K562 (cell line): Measurements from ENCODE around the gene PRELID2. TPM values are rescaled to one million over a fixed set of nuclear protein-coding genes. Genes with fewer than 3 reads are reported as not detected.

Experiments used
- ATAC-seq: fragments of 200-7000 bp; cut with Tn5 transposase; 3 replicates; pipeline ENCODE4 v1.9.1; 2020; ENCODE audit warnings: moderate library complexity
- BruUV-seq: library from RNA; stranded (reverse); fragments of 400-500 nt; replicated peaks from 2 replicates; lab custom pipeline; 2021; lab: Mats Ljungman, UMichigan
- CTCF ChIA-PET: fragments of 300-600 bp; formaldehyde crosslinking; extraction: SDS; loops from one replicate; lab custom pipeline; 2021; ENCODE audit warnings: low intra/inter-chr PET ratio; lab: Yijun Ruan, JAX
- POLR2A ChIA-PET: fragments of 300-600, 350-650 bp; sonication (Branson Sonifier 250); formaldehyde crosslinking; extraction: SDS; loops from one replicate; lab custom pipeline; 2021; ENCODE audit warnings: antibody characterized with exemption, inconsistent platforms; lab: Yijun Ruan, JAX
- DNase-seq, 4 experiments: peaks; one replicate each; pipeline versions ENCODE4 v3.0.0 to v3.0.0-alpha.2; 2011 to 2018; ENCODE audit warnings: low spot score in 3 of 4, mixed read lengths in 3 of 4; ENCODE audit errors: extremely low read depth in 1 of 4
- FAIRE-seq: peaks from 2 replicates; lab custom pipeline; 2011; peaks lifted over from hg19 to GRCh38; lab: Jason Lieb, UNC
- H2AFZ ChIP-seq: 2 replicates; pipeline ENCODE4 v1.6.0; 2011; ENCODE audit warnings: low read depth, low read length, control low read depth, inconsistent platforms
- H3K27ac ChIP-seq: fragments of 200-600 bp; 3 replicates; pipeline ENCODE4 v1.8.0; 2011; ENCODE audit warnings: low read depth, mild to moderate bottlenecking, control low read depth, inconsistent platforms, low read length, moderate library complexity, mixed read lengths; ENCODE audit errors: extremely low read depth
- H3K27me3 ChIP-seq, 2 experiments: fragments of 300-600 bp in 1 of 2; 2 replicates in 1 of 2; 3 replicates in 1 of 2; pipeline versions ENCODE4 v1.6.0 to v1.8.0; 2011; ENCODE audit warnings: inconsistent platforms in 2 of 2, low read length in 2 of 2, mild to moderate bottlenecking in 1 of 2, mixed read lengths in 1 of 2, moderate library complexity in 1 of 2; ENCODE audit not compliant: control insufficient read depth in 2 of 2, insufficient read depth in 2 of 2
- H3K36me3 ChIP-seq: fragments of 300-600 bp; 3 replicates; pipeline ENCODE4 v1.8.0; 2011; ENCODE audit warnings: mild to moderate bottlenecking, low read length, inconsistent platforms; ENCODE audit not compliant: control insufficient read depth, insufficient read depth
- H3K4me1 ChIP-seq, 2 experiments: fragments of 200-600 bp in 1 of 2; replicated peaks in 1 of 2; 2 replicates in 1 of 2; 3 replicates in 1 of 2; pipeline versions ENCODE4 v1.5.1 to v1.8.0; 2011; ENCODE audit warnings: inconsistent platforms in 2 of 2, low read length in 2 of 2, mild to moderate bottlenecking in 1 of 2, mixed read lengths in 1 of 2, moderate library complexity in 1 of 2; ENCODE audit not compliant: control insufficient read depth in 2 of 2, insufficient read depth in 2 of 2
- H3K4me2 ChIP-seq: 2 replicates; pipeline ENCODE4 v1.6.1; 2011; ENCODE audit warnings: low read length, control low read depth, inconsistent platforms, mixed read lengths; ENCODE audit not compliant: insufficient read depth
- H3K4me3 ChIP-seq: fragments of 200-600 bp; sonication (generic), shearing (Covaris generic); 2 replicates; pipeline ENCODE4 v1.5.1; 2016; ENCODE audit warnings: control low read depth, inconsistent platforms
- H3K79me2 ChIP-seq: fragments of 200-600 bp; 3 replicates; pipeline ENCODE4 v1.8.0; 2011; ENCODE audit warnings: low read length, inconsistent platforms; ENCODE audit not compliant: control insufficient read depth, insufficient read depth
- H3K9ac ChIP-seq, 2 experiments: 2 replicates each; pipeline versions ENCODE4 v1.6.0 to v1.6.1; 2011; ENCODE audit warnings: low read depth in 2 of 2, low read length in 2 of 2, control low read depth in 1 of 2, inconsistent platforms in 1 of 2, mild to moderate bottlenecking in 1 of 2, mixed read lengths in 1 of 2; ENCODE audit not compliant: insufficient read depth in 1 of 2
- H3K9me1 ChIP-seq: one replicate; pipeline ENCODE4 v1.6.0; 2011; ENCODE audit warnings: inconsistent platforms, mild to moderate bottlenecking, low read length, moderate library complexity; ENCODE audit not compliant: control insufficient read depth, insufficient read depth
- H3K9me3 ChIP-seq: replicated peaks from 2 replicates; pipeline ENCODE4 v1.5.1; 2011; ENCODE audit warnings: low read depth, low read length, inconsistent platforms; ENCODE audit not compliant: control insufficient read depth, insufficient read depth
- H4K20me1 ChIP-seq: replicated peaks from 2 replicates; pipeline ENCODE4 v1.6.1; 2011; ENCODE audit warnings: low read length, inconsistent platforms, mixed read lengths; ENCODE audit not compliant: control insufficient read depth, insufficient read depth
- ASH1L ChIP-seq: fragments of 450-650 bp; IDR thresholded peaks from 2 replicates; pipeline ENCODE4 v1.6.1; 2018; ENCODE audit warnings: borderline replicate concordance, mild to moderate bottlenecking, low read depth; ENCODE audit not compliant: partially characterized antibody
- NFIC ChIP-seq: fragments of 450-650 bp; IDR thresholded peaks from 2 replicates; pipeline ENCODE4 v1.6.1; 2017; ENCODE audit warnings: mild to moderate bottlenecking, inconsistent platforms
- SMAD4 ChIP-seq: fragments of 250-450 bp; sonication (Bioruptor Pico); conservative IDR thresholded peaks from 2 replicates; pipeline ENCODE4 v1.8.0; 2021; ENCODE audit warnings: inconsistent platforms, mild to moderate bottlenecking, moderate library complexity
- SOX6 ChIP-seq: fragments of 450-650 bp; IDR thresholded peaks from 2 replicates; pipeline ENCODE4 v1.6.1; 2014; ENCODE audit warnings: mild to moderate bottlenecking
- SRSF9 ChIP-seq: fragments of 200-400 bp; formaldehyde crosslinking; IDR thresholded peaks from 2 replicates; pipeline ENCODE4 v1.6.1; 2017; ENCODE audit warnings: low read depth, low read length, borderline replicate concordance
- ZBTB34 ChIP-seq: fragments of 250-450 bp; sonication (Bioruptor Pico); IDR thresholded peaks from 2 replicates; pipeline ENCODE4 v1.8.0; 2021; ENCODE audit warnings: mild to moderate bottlenecking, moderate library complexity
- ZNF175 ChIP-seq: fragments of 200-800 bp; sonication (Bioruptor generic); IDR thresholded peaks from 2 replicates; pipeline ENCODE4 v1.6.1; 2016; ENCODE audit warnings: low read depth, mild to moderate bottlenecking, missing genetic modification characterization, missing compliant biosample characterization
- ZNF253 ChIP-seq: fragments of 250-450 bp; sonication (Bioruptor Pico); conservative IDR thresholded peaks from 2 replicates; pipeline ENCODE4 v1.6.1; 2021; ENCODE audit warnings: mild to moderate bottlenecking
- ZNF592 ChIP-seq: fragments of 450-650 bp; IDR thresholded peaks from 2 replicates; pipeline ENCODE4 v1.6.1; 2017; ENCODE audit warnings: antibody characterized with exemption, mild to moderate bottlenecking
- WGBS: fragments of 100-300 bp; shearing (Covaris generic); methylation state at CpG from one replicate; pipeline ENCODE4 v1.1.6; 2016; ENCODE audit warnings: low coverage, mixed read lengths; ENCODE audit not compliant: insufficient coverage; ENCODE audit errors: missing lambda C conversion rate; 5-methylcytosine and 5-hydroxymethylcytosine counted together
- in situ Hi-C: fragments of 300-500 bp; cut with MboI; formaldehyde crosslinking; loops from 4 replicates; pipeline ENCODE4 v1.15.0; 2018; ENCODE audit warnings: inconsistent platforms, mixed read lengths
- intact Hi-C: fragments of 100-400 bp; cut with micrococcal nuclease; formaldehyde crosslinking; loops from 2 replicates; pipeline ENCODE4 v1.14.2; 2022
- polyA plus RNA-seq, 8 experiments: library from polyadenylated mRNA; depleted of rRNA in 4 of 8; stranded (reverse) in 5 of 8; unstranded in 3 of 8; fragments of >200 nt; fragmentation: Nextera tagmentation in 2 of 8; fragmentation: Illumina TruSeq in 1 of 8; extraction: Ambion mirVana in 2 of 8; extraction: Trizol in 1 of 8; gene quantifications; 2 replicates each; pipeline versions ENCODE4 v1.2.1 to v1.2.3, GENCODE V29; 2011 to 2014; ENCODE audit warnings: inconsistent platforms in 1 of 8, missing spikeins in 1 of 8
- total RNA-seq, 7 experiments: library from RNA; depleted of rRNA in 6 of 7; stranded (reverse); fragments of >200 nt in 6 of 7; fragmentation: Illumina TruSeq in 2 of 7; extraction: Trizol in 2 of 7; gene quantifications; 2 replicates each; pipeline versions ENCODE4 v1.2.1 to v1.2.3, GENCODE V29; 2011 to 2021; ENCODE audit warnings: low replicate concordance in 1 of 7
- TF ChIP-seq, protein P1 (sequence below): fragments of 250-450 bp; sonication (Bioruptor Pico); IDR thresholded peaks from 2 replicates; pipeline ENCODE4 v1.8.0; 2022; ENCODE audit warnings: inconsistent platforms

Gene PRELID2
- total and polyA plus RNA-seq, 9 of the 15 experiments (the other 6 are each of a cell fraction or from before 2014, with no cell fraction given): 6.4 to 68.2 (median 28.8) TPM

DNA sequence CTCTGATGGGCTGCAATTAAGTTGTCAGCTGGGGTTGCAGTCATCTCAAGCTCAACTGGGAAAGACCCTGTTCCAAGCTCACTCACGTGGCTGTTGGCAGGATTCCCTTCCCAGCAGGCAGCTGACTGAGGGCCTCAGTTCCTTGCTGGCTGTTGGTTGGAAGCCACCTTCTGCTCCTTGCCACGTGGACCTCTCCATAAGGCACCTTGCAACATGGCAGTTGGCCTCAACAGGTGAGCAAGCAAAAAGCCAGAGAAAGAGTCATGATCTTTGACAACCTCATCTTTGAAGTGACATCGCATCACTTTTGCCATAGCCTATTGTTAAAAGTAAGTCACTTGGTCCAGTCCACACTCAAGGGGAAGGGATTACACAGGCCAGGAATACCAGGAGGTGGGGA lies 17.8 kb upstream of the PRELID2 start (continued):
- TF ChIP-seq ZBTB34 (no peak), ZNF592 (peak; percentile 71), ASH1L (no peak), SRSF9 (no peak)

DNA sequence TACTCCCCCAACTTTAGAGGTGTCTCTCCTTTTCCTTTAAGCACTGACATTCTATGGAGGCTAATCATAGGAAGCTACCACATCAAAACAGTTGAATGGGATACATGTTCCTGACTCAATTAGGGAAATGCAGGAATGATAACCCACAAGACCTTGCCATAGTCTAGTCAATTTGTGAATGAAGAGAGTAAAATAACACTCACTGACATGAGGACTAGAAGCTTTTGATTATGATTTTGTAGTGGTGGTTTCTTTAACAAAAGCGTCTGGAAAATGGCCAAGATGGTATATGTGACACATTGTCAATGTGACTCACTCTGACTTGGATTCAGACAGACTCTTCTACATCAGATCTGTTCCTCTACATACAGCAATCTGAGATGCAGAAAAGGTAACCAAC lies 13.7 kb upstream of the PRELID2 start:
- no TSS peak for BruUV-seq
- H3K9me1 ChIP-seq: no peaks in the 10 kb centered on the region
- in situ Hi-C loops (no loop called here), intact Hi-C loops (no loop called here)
- no peaks in the 10 kb centered on the region for H4K20me1 ChIP-seq
- CTCF ChIA-PET: no interaction called here
- POLR2A ChIA-PET: interaction anchor here (2.0 kb wide), 1 partner anchor 14 kb away, joined by 10 read pairs; the partner anchor contains the start of gene PRELID2
- H3K9me3 ChIP-seq: no peaks in the 10 kb centered on the region
- peak overlapping the region; percentile 5; the same call in 1 of the 3 replicates for H3K27ac ChIP-seq
- no peak for ATAC-seq
- no peak overlapping the region for H3K9ac ChIP-seq
- H3K4me3 ChIP-seq: no peak overlapping the region
- no peaks in the 10 kb centered on the region for H3K36me3 ChIP-seq
- no peak for FAIRE-seq
- peak in 1 of 4 experiments; percentile 48 for DNase-seq
- H2AFZ ChIP-seq: peak overlapping the region; percentile 71
- peaks cover 4 to 43% of the 10 kb centered on the region in 2 experiments; a peak in 4 of 5 replicates for H3K4me1 ChIP-seq
- H3K4me2 ChIP-seq: no peak overlapping the region
- H3K27me3 ChIP-seq: no peaks in the 10 kb centered on the region
- 33% methylated on average over 1 of the region's 1 CpG for WGBS
- no peaks in the 10 kb centered on the region for H3K79me2 ChIP-seq
- no peak for TF ChIP-seq SOX6
- no peak for TF ChIP-seq SMAD4 (CRISPR knock-in tag)
- TF ChIP-seq, protein P1, sequence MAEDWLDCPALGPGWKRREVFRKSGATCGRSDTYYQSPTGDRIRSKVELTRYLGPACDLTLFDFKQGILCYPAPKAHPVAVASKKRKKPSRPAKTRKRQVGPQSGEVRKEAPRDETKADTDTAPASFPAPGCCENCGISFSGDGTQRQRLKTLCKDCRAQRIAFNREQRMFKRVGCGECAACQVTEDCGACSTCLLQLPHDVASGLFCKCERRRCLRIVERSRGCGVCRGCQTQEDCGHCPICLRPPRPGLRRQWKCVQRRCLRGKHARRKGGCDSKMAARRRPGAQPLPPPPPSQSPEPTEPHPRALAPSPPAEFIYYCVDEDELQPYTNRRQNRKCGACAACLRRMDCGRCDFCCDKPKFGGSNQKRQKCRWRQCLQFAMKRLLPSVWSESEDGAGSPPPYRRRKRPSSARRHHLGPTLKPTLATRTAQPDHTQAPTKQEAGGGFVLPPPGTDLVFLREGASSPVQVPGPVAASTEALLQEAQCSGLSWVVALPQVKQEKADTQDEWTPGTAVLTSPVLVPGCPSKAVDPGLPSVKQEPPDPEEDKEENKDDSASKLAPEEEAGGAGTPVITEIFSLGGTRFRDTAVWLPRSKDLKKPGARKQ: no peak
- TF ChIP-seq ZNF175 (CRISPR knock-in tag): no peak
- TF ChIP-seq ZNF253 (CRISPR knock-in tag): no peak
- TF ChIP-seq NFIC: peak; percentile 79
